GM12878 (cell line): ENCODE results near the gene SRSF2. TPM values are rescaled to one million over a fixed set of nuclear protein-coding genes. Genes with fewer than 3 reads are reported as not detected.

Experiments
- ATAC-seq: fragments of 200-7000 bp; cut with Tn5 transposase; 3 replicates; pipeline ENCODE4 v1.9.1; 2020; ENCODE audit warnings: mild to moderate bottlenecking, moderate library complexity
- BruUV-seq: library from RNA; stranded (reverse); fragments of 400-500 nt; replicated peaks from 2 replicates; lab custom pipeline; 2021; lab: Mats Ljungman, UMichigan
- CTCF ChIA-PET: fragments of 300-600 bp; sonication (Branson Sonifier 250); formaldehyde crosslinking; extraction: SDS; loops from one replicate; lab custom pipeline; 2021; ENCODE audit warnings: inconsistent platforms; lab: Yijun Ruan, JAX
- POLR2A ChIA-PET: fragments of 350-600 bp; formaldehyde crosslinking; extraction: SDS; loops from one replicate; lab custom pipeline; 2021; ENCODE audit warnings: inconsistent platforms; lab: Charles Lee
- RAD21 ChIA-PET: fragments of 300-600 bp; sonication (Branson Sonifier 250); formaldehyde crosslinking; loops from one replicate; lab custom pipeline; 2023; ENCODE audit warnings: antibody characterized with exemption; ENCODE audit not compliant: unreplicated experiment; lab: Charles Lee
- SMC1A ChIA-PET: fragments of 300-600 bp; sonication (Branson Sonifier 250); formaldehyde crosslinking; loops from one replicate; lab custom pipeline; 2023; ENCODE audit not compliant: unreplicated experiment, uncharacterized antibody; lab: Charles Lee
- DNase-seq: peaks from one replicate; pipeline ENCODE4 v3.0.0-alpha.2; 2011; ENCODE audit warnings: low read depth, low spot score
- FAIRE-seq: peaks from 3 replicates; lab custom pipeline; 2011; peaks lifted over from hg19 to GRCh38; lab: Jason Lieb, UNC
- H2AFZ ChIP-seq: 2 replicates; pipeline ENCODE4 v1.6.0; 2011; ENCODE audit warnings: low read depth, low read length, control low read depth; ENCODE audit not compliant: control insufficient read depth
- H3K27ac ChIP-seq: 2 replicates; pipeline ENCODE4 v1.5.1; 2011; ENCODE audit warnings: control low read depth; ENCODE audit not compliant: control insufficient read depth, insufficient read depth
- H3K27me3 ChIP-seq, 2 experiments: replicated peaks in 1 of 2; 2 replicates each; pipeline versions ENCODE4 v1.6.0 to v1.6.1; 2011; ENCODE audit warnings: low read length in 1 of 2; ENCODE audit not compliant: control insufficient read depth in 2 of 2, insufficient read depth in 2 of 2
- H3K36me3 ChIP-seq, 2 experiments: 2 replicates each; pipeline ENCODE4 v1.5.1; 2011; ENCODE audit warnings: low read length in 1 of 2; ENCODE audit not compliant: control insufficient read depth in 2 of 2, insufficient read depth in 2 of 2
- H3K4me1 ChIP-seq: 2 replicates; pipeline ENCODE4 v1.6.1; 2011; ENCODE audit warnings: mild to moderate bottlenecking, low read length, moderate library complexity, mixed read lengths; ENCODE audit not compliant: control insufficient read depth, insufficient read depth
- H3K4me2 ChIP-seq: 2 replicates; pipeline ENCODE4 v1.6.0; 2011; ENCODE audit warnings: control low read depth; ENCODE audit not compliant: control insufficient read depth, insufficient read depth
- H3K4me3 ChIP-seq: fragments of 200-600 bp; sonication (generic); 2 replicates; pipeline ENCODE4 v1.5.1; 2016
- H3K79me2 ChIP-seq: 2 replicates; pipeline ENCODE4 v1.6.0; 2011; ENCODE audit warnings: low read length; ENCODE audit not compliant: control insufficient read depth, insufficient read depth
- H3K9ac ChIP-seq: 2 replicates; pipeline ENCODE4 v1.8.0; 2011; ENCODE audit warnings: low read length, control low read depth, mixed read lengths; ENCODE audit not compliant: control insufficient read depth, insufficient read depth
- H3K9me3 ChIP-seq: replicated peaks from 3 replicates; pipeline ENCODE4 v1.5.1; 2011; ENCODE audit warnings: mild to moderate bottlenecking, low read length; ENCODE audit not compliant: control insufficient read depth, insufficient read depth
- H4K20me1 ChIP-seq: 2 replicates; pipeline ENCODE4 v1.6.0; 2011; ENCODE audit not compliant: control insufficient read depth, insufficient read depth
- GABPA ChIP-seq: IDR thresholded peaks from 2 replicates; pipeline ENCODE4 v1.6.1; 2014; ENCODE audit warnings: antibody characterized with exemption, low read depth, mild to moderate bottlenecking, inconsistent platforms
- PRDM15 ChIP-seq: fragments of 450-650 bp; formaldehyde crosslinking; IDR thresholded peaks from 2 replicates; pipeline ENCODE4 v1.4.0; 2020; ENCODE audit warnings: mild to moderate bottlenecking, moderate library complexity
- SPI1 ChIP-seq: IDR thresholded peaks from 2 replicates; pipeline ENCODE4 v1.6.1; 2011; ENCODE audit warnings: low read depth, mild to moderate bottlenecking, low read length, moderate library complexity, borderline replicate concordance; ENCODE audit not compliant: insufficient read depth
- STAT1 ChIP-seq: fragments of 450-650 bp; conservative IDR thresholded peaks from 2 replicates; pipeline ENCODE4 v1.6.1; 2014; ENCODE audit warnings: antibody characterized with exemption, mild to moderate bottlenecking
- WGBS: methylation state at CpG from one replicate; pipeline ENCODE4 v1.1.6; 2016; ENCODE audit warnings: low lambda C conversion rate; ENCODE audit not compliant: insufficient replicate concordance, insufficient coverage; ENCODE audit errors: missing lambda C conversion rate; 5-methylcytosine and 5-hydroxymethylcytosine counted together
- in situ Hi-C: fragments of 300-500 bp; cut with MboI; formaldehyde crosslinking; loops from 9 replicates; pipeline ENCODE4 v1.14.3; 2018; ENCODE audit warnings: mixed read lengths
- intact Hi-C: fragments of 100-400 bp; cut with micrococcal nuclease; formaldehyde crosslinking; loops from one replicate; pipeline ENCODE4 v1.14.2; 2022; ENCODE audit not compliant: unreplicated experiment
- polyA plus RNA-seq, 11 experiments: library from polyadenylated mRNA; depleted of rRNA in 4 of 11; unstranded in 6 of 11; stranded (reverse) in 5 of 11; fragments of >200 nt; fragmentation: Nextera tagmentation in 4 of 11; fragmentation: Illumina TruSeq in 1 of 11; extraction: Ambion mirVana in 4 of 11; extraction: Trizol in 1 of 11; gene quantifications; 1 replicate in 1 of 11; 2 replicates in 10 of 11; pipeline versions ENCODE4 v1.2.1 to v1.2.3, GENCODE V29; 2011 to 2016; ENCODE audit warnings: inconsistent platforms in 2 of 11, missing spikeins in 2 of 11, low read depth in 1 of 11
- total RNA-seq, 4 experiments: library from RNA; depleted of rRNA in 3 of 4; stranded (reverse); fragments of >200 nt in 3 of 4; fragmentation: Illumina TruSeq in 1 of 4; extraction: Trizol in 1 of 4; gene quantifications; 2 replicates each; pipeline versions ENCODE4 v1.2.1 to v1.2.3, GENCODE V29; 2013 to 2021

The SRSF2 gene
- total and polyA plus RNA-seq, 10 of the 15 experiments (the other 5 are each of a cell fraction or from before 2014, with no cell fraction given): 225 to 795 (median 410) TPM

- TF ChIP-seq PRDM15: no peak
- no peak for TF ChIP-seq SPI1
Observed at GRCh38 chr17:76689859-76690258, 47.3 kb downstream of the SRSF2 start (continued).

- POLR2A ChIA-PET: no interaction called here
Observed at GRCh38 chr17:76688165-76688622, 48.9 kb downstream of the SRSF2 start.

More at GRCh38 chr17:76688165-76688622, 48.9 kb downstream of the SRSF2 start:
- Histone ChIP-seq H4K20me1 (no peaks in the 10 kb centered on the region), H3K4me3 (no peak overlapping the region), H3K9me3 (no peaks in the 10 kb centered on the region), H3K4me2 (no peak overlapping the region), H3K36me3 (no peaks in the 10 kb centered on the region), H3K4me1 (no peaks in the 10 kb centered on the region), H2AFZ (no peak overlapping the region), H3K27me3 (peaks cover 0 to 1% of the 10 kb centered on the region in 2 experiments; a peak in 2 of 4 replicates), H3K79me2 (no peaks in the 10 kb centered on the region), H3K9ac (no peak overlapping the region), H3K27ac (no peak overlapping the region)
- no TSS peak for BruUV-seq
- ATAC-seq (no peak), FAIRE-seq (no peak), DNase-seq (no peak)
- 34% methylated on average over 11 of the region's 11 CpGs for WGBS
- intact Hi-C loops (no loop called here), in situ Hi-C loops (no loop called here)
- TF ChIP-seq GABPA (no peak), STAT1 (no peak)
- SMC1A ChIA-PET: no interaction called here
- RAD21 ChIA-PET: no interaction called here
- CTCF ChIA-PET: interaction anchor here (1.1 kb wide), 1 partner anchor 64 kb away, joined by 3 read pairs; no protein-coding TSS in a partner anchor
